ENCODE data around the gene TLE6. TPM values are rescaled to one million over a fixed set of nuclear protein-coding genes. Genes with fewer than 3 reads are reported as not detected.
"Not testable (repeated sequence)": the region's sequence is repeated elsewhere in the genome, so short reads cannot be mapped to it uniquely, and the experiment has no call there.

The TLE6 gene
- total RNA-seq, 2 experiments from 2014 or later, result 2.6 to 3.5 TPM

DNA sequence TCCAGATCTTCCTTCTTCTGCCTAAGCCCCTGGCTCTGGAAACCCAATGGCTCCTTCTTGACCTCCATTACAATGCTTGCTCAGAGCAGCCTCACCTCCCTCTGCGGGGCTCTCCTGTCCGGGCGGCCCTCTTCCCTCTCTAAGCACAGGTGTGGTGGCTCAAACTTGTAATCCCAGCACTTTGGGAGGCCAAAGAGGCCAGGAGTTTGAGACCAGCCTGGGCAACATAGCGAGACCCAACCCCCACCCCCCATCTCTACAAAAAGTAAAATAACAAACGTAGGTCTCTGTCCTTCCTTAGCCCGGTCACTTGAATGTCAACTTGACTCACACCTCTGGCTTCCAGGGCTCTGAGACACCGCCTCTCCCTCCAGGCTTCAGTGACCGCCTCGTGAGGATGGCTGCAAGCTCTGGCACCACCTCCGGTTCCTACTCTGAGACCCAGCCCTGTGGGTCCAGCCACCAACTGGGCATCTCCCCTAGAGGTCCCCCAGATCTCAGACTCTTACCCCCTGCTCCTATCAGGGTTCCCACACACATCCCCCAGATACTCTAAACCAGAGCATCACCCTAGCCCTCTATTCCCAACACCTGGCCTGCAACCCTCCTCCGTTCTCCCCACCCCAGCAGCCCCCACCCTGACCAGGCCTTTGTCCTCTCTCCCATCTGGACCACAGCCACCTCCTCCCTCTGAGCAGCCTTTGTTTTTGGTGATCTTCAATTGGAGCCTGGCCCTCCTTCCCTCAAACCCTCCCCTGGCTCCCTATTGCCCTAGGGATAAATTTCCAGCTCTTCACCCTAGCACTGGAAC lies 56.4 kb downstream of the TLE6 start:
- ChIA-PET POLR2A (no interaction called here), CTCF (no interaction called here)
- Mint-ChIP-seq H3K4me3 (no peak overlapping the region), H3K4me1 (peaks cover 20% of the 10 kb centered on the region), H3K27ac (no peak overlapping the region), H3K36me3 (ENCODE audit: low read depth) (no peaks in the 10 kb centered on the region), H3K27me3 (peaks cover 3% of the 10 kb centered on the region), H3K9me3 (ENCODE audit: low read depth) (no peaks in the 10 kb centered on the region)
- ATAC-seq (no peak), DNase-seq (no peak)
- intact Hi-C loops (cut with DNase I, micrococcal nuclease), result loop anchor here in 1 of 2 experiments (2.0 kb wide), 1 partner anchor 467 kb away; the partner anchor contains the start of gene DOHH

DNA sequence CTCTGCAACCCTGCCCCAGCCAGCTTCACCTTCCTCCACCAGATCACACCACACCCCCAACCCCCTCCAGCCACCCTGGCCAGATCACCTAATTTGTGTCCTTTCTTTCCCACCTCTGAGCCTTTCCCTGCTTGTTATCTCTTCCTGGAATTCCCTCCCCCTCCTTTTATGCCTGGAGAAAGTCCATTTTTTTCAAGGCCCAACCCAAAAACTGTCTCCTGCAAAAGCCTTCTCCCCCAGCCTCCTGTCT lies 57.0 kb downstream of the TLE6 start:
- Mint-ChIP-seq H3K4me1 (peaks cover 20% of the 10 kb centered on the region), H3K36me3 (ENCODE audit: low read depth) (no peaks in the 10 kb centered on the region), H3K9me3 (ENCODE audit: low read depth) (no peaks in the 10 kb centered on the region), H3K27ac (no peak overlapping the region), H3K27me3 (peaks cover 3% of the 10 kb centered on the region), H3K4me3 (peak overlapping the region; percentile 83)
- DNase-seq (no peak), ATAC-seq (no peak)
- ChIA-PET CTCF (no interaction called here), POLR2A (no interaction called here)
- intact Hi-C loops (cut with DNase I, micrococcal nuclease), result loop anchor here in 1 of 2 experiments (2.0 kb wide), 1 partner anchor 466 kb away; the partner anchor contains the start of gene DOHH

DNA sequence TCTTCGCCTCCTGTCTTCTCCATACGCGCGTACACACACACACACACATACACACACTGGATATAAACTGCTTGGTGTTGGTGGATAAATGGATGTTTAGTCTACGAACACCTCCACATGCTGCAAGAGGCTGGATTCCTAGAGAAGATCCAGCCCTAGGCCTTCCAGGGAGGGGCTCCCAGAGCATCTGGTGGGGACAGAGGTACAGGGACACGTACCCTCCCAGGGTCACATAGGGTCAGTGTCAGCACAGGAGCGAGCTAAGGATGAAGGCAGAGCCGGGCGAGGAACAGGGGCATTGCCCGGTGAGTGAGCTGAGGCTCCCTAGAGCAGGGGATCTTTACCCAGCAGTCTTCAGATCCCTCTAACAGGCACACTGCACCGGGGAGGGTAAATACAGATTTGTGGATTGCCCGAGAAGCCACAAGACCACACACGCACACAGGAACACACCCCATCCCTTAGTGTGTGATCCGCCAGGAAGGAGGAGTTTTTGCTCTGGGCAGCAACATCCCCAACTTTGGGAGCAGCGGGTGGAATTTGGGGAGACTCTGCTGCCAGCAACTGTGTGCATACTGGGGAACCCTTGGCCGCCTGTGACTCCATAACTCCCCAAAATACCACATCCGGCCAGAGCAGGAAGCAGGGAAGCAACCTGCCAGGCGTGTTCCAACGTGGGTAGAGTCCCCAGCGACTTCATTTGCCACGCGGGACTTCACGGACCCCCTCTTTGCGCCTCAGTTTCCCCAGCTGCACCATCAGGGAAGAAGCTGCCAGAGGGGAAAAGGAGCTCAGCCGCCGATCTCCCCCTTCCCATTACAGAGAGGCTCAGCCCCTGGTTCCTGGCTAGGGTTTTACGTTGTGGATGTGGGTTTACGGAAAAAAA lies 57.5 kb downstream of the TLE6 start:
- peaks cover 23% of the 10 kb centered on the region for H3K4me1 Mint-ChIP-seq

GRCh38 chr19:3035542-3036118 lies 58.3 kb downstream of the TLE6 start:
- peak; percentile 97 for DNase-seq
- peak; percentile 94 for ATAC-seq
- no peaks in the 10 kb centered on the region for H3K27me3 Mint-ChIP-seq
- intact Hi-C loops (cut with DNase I, micrococcal nuclease), result loop anchor here in 1 of 2 experiments (1.0 to 5.0 kb wide), 16 partner anchors 27 to 1032 kb away; partner anchors contain the start of genes DOHH, FZR1, GNA11 and HMG20B
- ChIA-PET CTCF (interaction anchor here (0.6 to 3.0 kb wide), 16 partner anchors 11 to 1653 kb away, joined by 3 to 23 read pairs (median 3); no protein-coding TSS in a partner anchor), POLR2A (interaction anchor here (0.6 to 1.7 kb wide), 10 partner anchors 11 to 560 kb away, joined by 3 to 12 read pairs (median 4); partner anchors contain the start of genes GADD45B and ZNF57)
- H3K4me1 Mint-ChIP-seq, result peaks cover 19% of the 10 kb centered on the region
- no peaks in the 10 kb centered on the region for H3K9me3 Mint-ChIP-seq (ENCODE audit: low read depth)
- H3K4me3 Mint-ChIP-seq, result peak overlapping the region; percentile 83
- H3K36me3 Mint-ChIP-seq (ENCODE audit: low read depth), result no peaks in the 10 kb centered on the region
- H3K27ac Mint-ChIP-seq, result peak overlapping the region; percentile 96

More for the DNA sequence above, 57.5 kb downstream of the TLE6 start:
- H3K36me3 Mint-ChIP-seq (ENCODE audit: low read depth), result no peaks in the 10 kb centered on the region
- peaks cover 3% of the 10 kb centered on the region for H3K27me3 Mint-ChIP-seq
- DNase-seq (peak; percentile 75), ATAC-seq (peak; percentile 40)
- POLR2A ChIA-PET, result interaction anchor here (0.6 to 1.7 kb wide), 7 partner anchors 18 to 559 kb away, joined by 3 to 12 read pairs (median 4); partner anchors contain the start of genes GADD45B and ZNF57
- no peaks in the 10 kb centered on the region for H3K9me3 Mint-ChIP-seq (ENCODE audit: low read depth)
- CTCF ChIA-PET, result interaction anchor here (0.7 to 3.0 kb wide), 7 partner anchors 18 to 1653 kb away, joined by 3 to 23 read pairs (median 4); no protein-coding TSS in a partner anchor
- intact Hi-C loops (cut with DNase I, micrococcal nuclease), result loop anchor here in 1 of 2 experiments (1.0 to 5.0 kb wide), 13 partner anchors 27 to 1032 kb away; partner anchors contain the start of genes DOHH, FZR1, GNA11 and HMG20B
- peak overlapping the region; percentile 96 for H3K27ac Mint-ChIP-seq
- H3K4me3 Mint-ChIP-seq, result peak overlapping the region; percentile 83

DNA sequence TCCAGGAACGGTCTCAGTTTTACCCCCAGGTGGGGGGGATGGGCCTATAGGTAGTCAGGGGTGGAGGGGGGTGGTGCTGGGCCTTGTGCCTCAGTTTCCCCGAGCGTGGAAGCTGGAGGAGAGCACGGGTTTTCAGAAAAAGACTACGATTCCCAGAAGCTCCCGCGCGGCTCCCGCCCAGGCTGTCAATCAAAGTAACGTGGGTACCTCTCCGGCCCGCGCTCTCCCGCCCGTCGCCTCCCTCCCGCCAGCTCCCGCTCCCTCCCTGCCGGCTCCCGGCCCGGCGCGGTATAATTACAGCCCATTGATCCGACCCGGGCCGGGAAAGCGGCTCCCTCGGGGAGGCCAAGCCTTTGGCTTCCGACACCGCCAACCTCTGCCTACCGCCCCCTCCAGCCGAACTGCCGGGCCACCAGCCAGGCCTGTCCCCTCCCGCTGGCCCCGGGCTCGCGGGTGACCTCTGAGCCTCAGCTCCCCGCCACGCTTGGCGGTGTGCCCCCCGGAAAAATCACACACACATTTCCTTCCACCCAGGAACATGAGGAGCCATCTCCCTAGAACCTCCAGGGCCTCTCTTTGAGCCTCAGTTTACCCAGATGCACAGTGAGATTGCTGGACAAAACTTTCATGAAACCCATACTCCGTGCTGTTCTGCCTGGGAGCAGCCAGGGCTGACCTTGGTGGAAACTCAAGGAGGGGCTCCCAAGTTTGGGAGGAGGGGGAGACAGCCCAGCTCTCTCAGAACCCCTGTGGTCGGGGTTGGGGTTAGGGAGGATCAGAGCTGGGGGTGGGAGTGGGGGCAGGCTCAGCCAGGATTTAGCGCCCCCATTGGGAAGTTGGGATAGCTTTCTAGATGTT lies 59.0 kb downstream of the TLE6 start:
- DNase-seq, result peak; percentile 92
- Mint-ChIP-seq H3K4me3 (peak overlapping the region; percentile 83), H3K9me3 (ENCODE audit: low read depth) (no peaks in the 10 kb centered on the region), H3K36me3 (ENCODE audit: low read depth) (no peaks in the 10 kb centered on the region), H3K27ac (peak overlapping the region; percentile 96), H3K4me1 (peaks cover 19% of the 10 kb centered on the region), H3K27me3 (no peaks in the 10 kb centered on the region)
- POLR2A ChIA-PET, result interaction anchor here (0.6 to 1.7 kb wide), 10 partner anchors 12 to 560 kb away, joined by 3 to 12 read pairs (median 5); partner anchors contain the start of genes GADD45B and ZNF57
- intact Hi-C loops (cut with DNase I, micrococcal nuclease), result loop anchor here in 1 of 2 experiments (1.0 to 5.0 kb wide), 5 partner anchors 91 to 1031 kb away; partner anchors contain the start of genes HMG20B, SGTA and ZBTB7A
- ATAC-seq, result peak; percentile 54
- CTCF ChIA-PET, result interaction anchor here (0.5 to 3.0 kb wide), 18 partner anchors 11 to 564 kb away, joined by 3 to 23 read pairs (median 3); no protein-coding TSS in a partner anchor

DNA sequence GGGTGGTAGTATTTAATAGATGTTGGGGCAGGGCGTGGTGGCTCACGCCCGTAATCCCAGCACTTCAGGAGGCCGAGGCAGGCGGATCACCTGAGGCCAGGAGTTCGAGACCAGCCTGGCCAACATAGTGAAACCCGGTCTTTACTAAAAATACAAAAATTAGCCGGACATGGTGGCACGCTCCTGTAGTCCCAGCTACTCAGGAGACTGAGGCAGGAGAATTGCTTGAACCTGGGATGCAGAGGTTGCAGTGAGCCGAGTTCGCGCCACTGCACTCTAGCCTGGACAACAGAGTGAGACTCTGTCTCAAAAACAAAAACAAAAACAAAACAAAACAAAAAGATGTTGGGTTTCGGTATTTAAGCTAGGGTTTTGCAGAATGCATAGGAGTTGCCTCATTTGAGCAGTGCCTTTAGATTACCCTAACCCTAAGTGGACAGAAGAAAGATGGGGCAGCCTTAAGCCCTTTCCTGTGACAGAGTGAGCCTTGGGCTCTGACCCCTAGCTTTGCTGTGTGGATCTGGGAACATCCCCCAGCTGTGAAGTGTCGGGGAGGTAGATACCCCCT lies 59.7 kb downstream of the TLE6 start:
- ChIA-PET CTCF (interaction anchor here (0.7 to 3.0 kb wide), 3 partner anchors 75 to 86 kb away, joined by 3 to 23 read pairs (median 4); no protein-coding TSS in a partner anchor), POLR2A (interaction anchor here (0.6 to 1.7 kb wide), 2 partner anchors 13 to 30 kb away, joined by 6 to 7 read pairs; no protein-coding TSS in a partner anchor)
- H3K36me3 Mint-ChIP-seq (ENCODE audit: low read depth); H3K9me3 Mint-ChIP-seq (ENCODE audit: low read depth); H3K27me3 Mint-ChIP-seq; DNase-seq; ATAC-seq: not testable (repeated sequence)
- peak overlapping the region; percentile 83 for H3K4me3 Mint-ChIP-seq
- peak overlapping the region; percentile 31 for H3K27ac Mint-ChIP-seq
- H3K4me1 Mint-ChIP-seq, result peaks cover 19% of the 10 kb centered on the region
- intact Hi-C loops (cut with DNase I, micrococcal nuclease), result loop anchor here in 1 of 2 experiments (1.0 to 5.0 kb wide), 5 partner anchors 92 to 1030 kb away; partner anchors contain the start of genes HMG20B, SGTA and ZBTB7A

DNA sequence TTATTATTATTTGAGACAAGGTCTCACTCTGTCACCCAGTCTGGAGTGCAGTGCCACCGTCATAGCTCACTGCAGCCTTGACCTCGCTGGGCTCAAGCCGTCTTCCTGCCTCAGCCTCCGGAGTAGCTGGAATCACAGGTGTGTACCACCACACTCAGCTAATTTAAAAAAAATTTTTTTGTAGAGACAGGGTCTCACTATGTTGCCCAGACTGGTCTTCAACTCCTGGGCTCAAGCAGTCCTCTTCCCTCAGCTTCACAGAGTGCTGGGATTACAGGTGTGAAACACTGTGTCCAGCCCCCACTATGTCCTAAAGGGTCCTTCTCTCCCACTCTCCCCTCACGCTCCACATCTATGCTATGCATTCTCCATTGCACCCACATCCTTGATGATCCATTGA lies 60.9 kb downstream of the TLE6 start:
- Mint-ChIP-seq H3K27me3 (no peaks in the 10 kb centered on the region), H3K4me1 (peaks cover 23% of the 10 kb centered on the region), H3K4me3 (peak overlapping the region; percentile 12), H3K27ac (no peak overlapping the region), H3K9me3 (ENCODE audit: low read depth) (no peaks in the 10 kb centered on the region), H3K36me3 (ENCODE audit: low read depth) (no peaks in the 10 kb centered on the region)
- CTCF ChIA-PET, result interaction anchor here (0.8 kb wide), 2 partner anchors 37 to 65 kb away, joined by 3 read pairs; no protein-coding TSS in a partner anchor
- POLR2A ChIA-PET, result no interaction called here
- ATAC-seq, result no peak
- no peak for DNase-seq
- intact Hi-C loops (cut with DNase I, micrococcal nuclease), result loop anchor here in 1 of 2 experiments (5.0 kb wide), 2 partner anchors 534 to 1029 kb away; partner anchors contain the start of genes HMG20B and ZBTB7A

- H3K27me3 Mint-ChIP-seq, result no peaks in the 10 kb centered on the region
- ATAC-seq (no peak), DNase-seq (no peak)
- no peak overlapping the region for H3K27ac Mint-ChIP-seq
- H3K4me1 Mint-ChIP-seq, result peaks cover 23% of the 10 kb centered on the region
- no peaks in the 10 kb centered on the region for H3K9me3 Mint-ChIP-seq (ENCODE audit: low read depth)
- CTCF ChIA-PET, result interaction anchor here (1.0 to 1.3 kb wide), 2 partner anchors 76 to 89 kb away, joined by 3 read pairs; no protein-coding TSS in a partner anchor
- POLR2A ChIA-PET, result no interaction called here
- intact Hi-C loops (cut with DNase I, micrococcal nuclease), result loop anchor here in 1 of 2 experiments (5.0 kb wide), 2 partner anchors 533 to 1028 kb away; partner anchors contain the start of genes HMG20B and ZBTB7A
- H3K36me3 Mint-ChIP-seq (ENCODE audit: low read depth), result no peaks in the 10 kb centered on the region
- no peak overlapping the region for H3K4me3 Mint-ChIP-seq
These were observed 61.8 kb downstream of the TLE6 start for GRCh38 chr19:3039125-3039524.

DNA sequence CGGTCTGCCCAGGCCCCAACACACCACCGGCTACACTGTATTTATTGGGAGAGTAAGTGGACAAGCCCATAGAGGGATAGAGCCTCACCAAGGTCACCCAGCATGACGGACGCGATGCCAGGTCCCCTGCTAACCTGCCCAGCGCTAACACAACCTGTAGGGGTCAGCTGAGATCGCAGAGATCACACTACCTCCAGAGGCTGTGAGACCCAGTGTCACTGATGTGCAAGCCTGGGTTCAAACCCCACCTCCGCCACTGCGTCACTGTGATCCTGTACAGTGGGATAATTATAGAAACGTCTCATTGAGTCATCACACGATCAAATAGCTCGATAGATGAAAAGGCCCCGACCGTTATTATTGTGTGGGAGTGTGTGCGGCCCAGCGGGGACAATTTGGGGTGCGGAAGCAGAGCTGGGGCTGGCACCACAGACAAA lies 62.3 kb downstream of the TLE6 start:
- no peak overlapping the region for H3K27ac Mint-ChIP-seq

More for the DNA sequence above, 62.3 kb downstream of the TLE6 start:
- H3K9me3 Mint-ChIP-seq (ENCODE audit: low read depth), result no peaks in the 10 kb centered on the region
- no peaks in the 10 kb centered on the region for H3K27me3 Mint-ChIP-seq
- no peak overlapping the region for H3K4me3 Mint-ChIP-seq
- CTCF ChIA-PET, result interaction anchor here (1.0 to 1.3 kb wide), 2 partner anchors 77 to 89 kb away, joined by 3 read pairs; no protein-coding TSS in a partner anchor
- peaks cover 20% of the 10 kb centered on the region for H3K4me1 Mint-ChIP-seq
- intact Hi-C loops (cut with DNase I, micrococcal nuclease), result loop anchor here in 1 of 2 experiments (5.0 kb wide), 2 partner anchors 533 to 1028 kb away; partner anchors contain the start of genes HMG20B and ZBTB7A
- DNase-seq, result no peak
- no peak for ATAC-seq
- POLR2A ChIA-PET, result no interaction called here
- H3K36me3 Mint-ChIP-seq (ENCODE audit: low read depth), result no peaks in the 10 kb centered on the region
